ENCODE measurements around the gene SPDYC. TPM values are rescaled to one million over a fixed set of nuclear protein-coding genes. Genes with fewer than 3 reads are reported as not detected.
A peak's percentile ranks its signal among the peaks of the same experiment; 100 is the strongest.

Gene SPDYC
- total and polyA plus RNA-seq, 9 of the 15 experiments (the other 6 are each of a cell fraction or from before 2014, with no cell fraction given) = 4.4 to 18.8 (median 9.2) TPM

DNA sequence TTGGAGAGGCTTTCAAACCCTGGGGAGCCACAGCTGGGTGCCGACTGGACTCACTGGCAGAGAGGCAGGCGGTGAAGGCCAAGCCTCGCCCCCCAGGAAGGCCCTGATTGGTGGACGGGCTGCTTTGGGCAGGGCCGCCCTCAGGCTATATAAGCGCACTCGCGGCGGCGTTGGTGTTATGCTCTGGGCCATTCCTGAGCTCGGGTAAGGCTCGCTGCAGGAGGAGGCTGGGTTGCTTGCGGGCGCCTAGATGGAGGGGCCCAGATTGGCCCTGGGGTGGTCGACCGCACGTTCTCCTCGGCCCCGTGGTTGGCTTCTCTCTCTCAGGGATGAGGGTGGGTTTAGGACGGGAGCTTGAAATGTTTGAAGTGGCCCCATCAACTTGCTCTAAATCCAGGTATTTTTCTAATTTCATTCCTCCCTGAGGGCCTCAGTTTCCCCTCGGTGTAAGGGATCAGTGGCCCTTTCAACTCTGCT lies at the start of gene SPDYC (continued):
- TF ChIP-seq, protein P1, sequence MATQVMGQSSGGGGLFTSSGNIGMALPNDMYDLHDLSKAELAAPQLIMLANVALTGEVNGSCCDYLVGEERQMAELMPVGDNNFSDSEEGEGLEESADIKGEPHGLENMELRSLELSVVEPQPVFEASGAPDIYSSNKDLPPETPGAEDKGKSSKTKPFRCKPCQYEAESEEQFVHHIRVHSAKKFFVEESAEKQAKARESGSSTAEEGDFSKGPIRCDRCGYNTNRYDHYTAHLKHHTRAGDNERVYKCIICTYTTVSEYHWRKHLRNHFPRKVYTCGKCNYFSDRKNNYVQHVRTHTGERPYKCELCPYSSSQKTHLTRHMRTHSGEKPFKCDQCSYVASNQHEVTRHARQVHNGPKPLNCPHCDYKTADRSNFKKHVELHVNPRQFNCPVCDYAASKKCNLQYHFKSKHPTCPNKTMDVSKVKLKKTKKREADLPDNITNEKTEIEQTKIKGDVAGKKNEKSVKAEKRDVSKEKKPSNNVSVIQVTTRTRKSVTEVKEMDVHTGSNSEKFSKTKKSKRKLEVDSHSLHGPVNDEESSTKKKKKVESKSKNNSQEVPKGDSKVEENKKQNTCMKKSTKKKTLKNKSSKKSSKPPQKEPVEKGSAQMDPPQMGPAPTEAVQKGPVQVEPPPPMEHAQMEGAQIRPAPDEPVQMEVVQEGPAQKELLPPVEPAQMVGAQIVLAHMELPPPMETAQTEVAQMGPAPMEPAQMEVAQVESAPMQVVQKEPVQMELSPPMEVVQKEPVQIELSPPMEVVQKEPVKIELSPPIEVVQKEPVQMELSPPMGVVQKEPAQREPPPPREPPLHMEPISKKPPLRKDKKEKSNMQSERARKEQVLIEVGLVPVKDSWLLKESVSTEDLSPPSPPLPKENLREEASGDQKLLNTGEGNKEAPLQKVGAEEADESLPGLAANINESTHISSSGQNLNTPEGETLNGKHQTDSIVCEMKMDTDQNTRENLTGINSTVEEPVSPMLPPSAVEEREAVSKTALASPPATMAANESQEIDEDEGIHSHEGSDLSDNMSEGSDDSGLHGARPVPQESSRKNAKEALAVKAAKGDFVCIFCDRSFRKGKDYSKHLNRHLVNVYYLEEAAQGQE (IDR thresholded peaks at IDR 0.05; ENCODE audit: borderline replicate concordance) = no peak
- TF ChIP-seq, protein P1 (CRISPR knock-in tag; IDR thresholded peaks at IDR 0.05; ENCODE audit: low read depth) = no peak
- TF ChIP-seq, protein P2, sequence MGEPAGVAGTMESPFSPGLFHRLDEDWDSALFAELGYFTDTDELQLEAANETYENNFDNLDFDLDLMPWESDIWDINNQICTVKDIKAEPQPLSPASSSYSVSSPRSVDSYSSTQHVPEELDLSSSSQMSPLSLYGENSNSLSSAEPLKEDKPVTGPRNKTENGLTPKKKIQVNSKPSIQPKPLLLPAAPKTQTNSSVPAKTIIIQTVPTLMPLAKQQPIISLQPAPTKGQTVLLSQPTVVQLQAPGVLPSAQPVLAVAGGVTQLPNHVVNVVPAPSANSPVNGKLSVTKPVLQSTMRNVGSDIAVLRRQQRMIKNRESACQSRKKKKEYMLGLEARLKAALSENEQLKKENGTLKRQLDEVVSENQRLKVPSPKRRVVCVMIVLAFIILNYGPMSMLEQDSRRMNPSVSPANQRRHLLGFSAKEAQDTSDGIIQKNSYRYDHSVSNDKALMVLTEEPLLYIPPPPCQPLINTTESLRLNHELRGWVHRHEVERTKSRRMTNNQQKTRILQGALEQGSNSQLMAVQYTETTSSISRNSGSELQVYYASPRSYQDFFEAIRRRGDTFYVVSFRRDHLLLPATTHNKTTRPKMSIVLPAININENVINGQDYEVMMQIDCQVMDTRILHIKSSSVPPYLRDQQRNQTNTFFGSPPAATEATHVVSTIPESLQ (CRISPR knock-in tag; IDR thresholded peaks at IDR 0.05) = 0 out of 2 replicates have a peak, but pooled peaks have one; percentile 80
- no peak for TF ChIP-seq KLF13 (tag; IDR thresholded peaks at IDR 0.05; ENCODE audit: borderline replicate concordance, low read depth)
- peak; percentile 70 for TF ChIP-seq PRPF4 (IDR thresholded peaks at IDR 0.05; ENCODE audit: insufficient read depth, low read depth, low read length, poor library complexity, severe bottlenecking)
- no peak for TF ChIP-seq BRCA1 (IDR thresholded peaks at IDR 0.05)
- no peak for TF ChIP-seq BRCA1 (CRISPR knock-in tag; IDR thresholded peaks at IDR 0.05)
- peak in 1 of 2 experiments; percentile 80; a peak in 2 of 4 replicates for TF ChIP-seq CSDE1 (IDR thresholded peaks at IDR 0.05)
- no peak for TF ChIP-seq PTRF (tag; IDR thresholded peaks at IDR 0.05)
- no peak for TF ChIP-seq IRF2 (CRISPR knock-in tag; IDR thresholded peaks at IDR 0.05)
- no peak for TF ChIP-seq ZNF77 (CRISPR knock-in tag; IDR thresholded peaks at IDR 0.05)
- no peak for TF ChIP-seq ZNF282 (CRISPR knock-in tag; IDR thresholded peaks at IDR 0.05)
- no peak for TF ChIP-seq ILF3 (IDR thresholded peaks at IDR 0.05; ENCODE audit: borderline replicate concordance)
- no peak for TF ChIP-seq ZNF140 (CRISPR knock-in tag; IDR thresholded peaks at IDR 0.05)
- TF ChIP-seq SRSF7 (optimal IDR thresholded peaks at IDR 0.05; ENCODE audit: low read depth, low read length) = no peak
- TF ChIP-seq SP2 (IDR thresholded peaks at IDR 0.05; ENCODE audit: extremely low read depth, low read depth, low read length, poor library complexity, severe bottlenecking) = no peak
- TF ChIP-seq, protein P3, sequence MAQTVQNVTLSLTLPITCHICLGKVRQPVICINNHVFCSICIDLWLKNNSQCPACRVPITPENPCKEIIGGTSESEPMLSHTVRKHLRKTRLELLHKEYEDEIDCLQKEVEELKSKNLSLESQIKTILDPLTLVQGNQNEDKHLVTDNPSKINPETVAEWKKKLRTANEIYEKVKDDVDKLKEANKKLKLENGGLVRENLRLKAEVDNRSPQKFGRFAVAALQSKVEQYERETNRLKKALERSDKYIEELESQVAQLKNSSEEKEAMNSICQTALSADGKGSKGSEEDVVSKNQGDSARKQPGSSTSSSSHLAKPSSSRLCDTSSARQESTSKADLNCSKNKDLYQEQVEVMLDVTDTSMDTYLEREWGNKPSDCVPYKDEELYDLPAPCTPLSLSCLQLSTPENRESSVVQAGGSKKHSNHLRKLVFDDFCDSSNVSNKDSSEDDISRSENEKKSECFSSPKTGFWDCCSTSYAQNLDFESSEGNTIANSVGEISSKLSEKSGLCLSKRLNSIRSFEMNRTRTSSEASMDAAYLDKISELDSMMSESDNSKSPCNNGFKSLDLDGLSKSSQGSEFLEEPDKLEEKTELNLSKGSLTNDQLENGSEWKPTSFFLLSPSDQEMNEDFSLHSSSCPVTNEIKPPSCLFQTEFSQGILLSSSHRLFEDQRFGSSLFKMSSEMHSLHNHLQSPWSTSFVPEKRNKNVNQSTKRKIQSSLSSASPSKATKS (CRISPR knock-in tag; IDR thresholded peaks at IDR 0.05) = no peak
- TF ChIP-seq KLF16 (IDR thresholded peaks at IDR 0.05) = no peak
